GM12891 (cell line): ENCODE measurements around the gene REPIN1.

Experiments
- DNase-seq: peaks from one replicate; pipeline ENCODE4 v3.0.0; 2011; ENCODE audit warnings: low spot score; ENCODE audit not compliant: insufficient read length
- FAIRE-seq: peaks from 2 replicates; lab custom pipeline; 2011; peaks lifted over from hg19 to GRCh38; lab: Jason Lieb, UNC
- PAX5 ChIP-seq: IDR thresholded peaks from 2 replicates; pipeline ENCODE4 v1.6.1; 2011; ENCODE audit warnings: low read length, moderate library complexity, mild to moderate bottlenecking; ENCODE audit not compliant: insufficient read depth, severe bottlenecking
- POLR2A ChIP-seq: IDR thresholded peaks from 2 replicates; pipeline ENCODE4 v1.6.1; 2011; ENCODE audit warnings: low read depth, low read length, control low read depth
- POLR2AphosphoS5 ChIP-seq: IDR thresholded peaks from 2 replicates; pipeline ENCODE4 v1.6.1; 2011; ENCODE audit warnings: low read depth, low read length, control low read depth
- POU2F2 ChIP-seq: IDR thresholded peaks from 2 replicates; pipeline ENCODE4 v1.6.1; 2011; ENCODE audit warnings: low read depth, mild to moderate bottlenecking, control low read depth, low read length, moderate library complexity
- SPI1 ChIP-seq: IDR thresholded peaks from 2 replicates; pipeline ENCODE4 v1.6.1; 2011; ENCODE audit warnings: low read depth, low read length, control low read depth
- TAF1 ChIP-seq: IDR thresholded peaks from 2 replicates; pipeline ENCODE4 v1.6.1; 2011; ENCODE audit warnings: low read depth, low read length, control low read depth

Gene REPIN1

DNA sequence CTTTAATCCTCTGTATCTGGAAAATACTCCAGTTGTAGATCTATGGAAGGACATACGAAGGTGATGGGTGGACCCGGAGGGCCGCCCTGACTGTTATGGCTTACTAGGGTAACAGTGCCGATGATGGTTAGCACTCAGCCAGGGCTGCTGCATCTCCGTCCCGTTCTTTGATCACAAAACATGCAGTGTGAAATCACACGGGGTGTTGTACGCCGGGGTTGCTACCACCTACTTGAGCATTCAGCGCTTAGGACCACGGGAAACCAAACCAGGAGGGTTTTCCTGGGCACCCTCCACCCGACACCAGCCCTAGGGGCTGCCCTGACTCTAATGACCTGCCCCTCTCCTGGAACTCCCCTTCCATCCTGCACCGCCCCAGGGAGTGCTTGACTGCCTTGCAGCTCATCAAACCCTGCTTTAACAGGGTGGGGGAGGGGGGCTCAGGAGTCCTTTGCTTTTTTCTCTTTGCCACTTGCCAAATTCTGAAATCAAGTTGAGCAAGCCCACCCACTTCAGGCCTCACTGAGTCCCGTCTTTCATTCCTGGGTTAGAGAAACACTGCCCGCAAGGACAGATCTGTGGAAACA is 30.9 kb downstream of the REPIN1 start:
- DNase-seq (no peak), FAIRE-seq (peak; percentile 20)
- TF ChIP-seq TAF1 = no peak
- TF ChIP-seq POLR2AphosphoS5 = no peak
- TF ChIP-seq POU2F2 = no peak
- no peak for TF ChIP-seq SPI1
- no peak for TF ChIP-seq POLR2A
- no peak for TF ChIP-seq PAX5

GRCh38 chr7:150400008-150400787 is 31.6 kb downstream of the REPIN1 start:
- TF ChIP-seq POU2F2 (no peak), POLR2AphosphoS5 (no peak), TAF1 (no peak), SPI1 (no peak), POLR2A (no peak), PAX5 (no peak)
- no peak for FAIRE-seq
- DNase-seq = no peak

- TF ChIP-seq TAF1 (no peak), POU2F2 (no peak), PAX5 (no peak), SPI1 (no peak), POLR2AphosphoS5 (no peak), POLR2A (no peak)
- DNase-seq = no peak
These were observed 32.3 kb downstream of the REPIN1 start for GRCh38 chr7:150400788-150401423.

DNA sequence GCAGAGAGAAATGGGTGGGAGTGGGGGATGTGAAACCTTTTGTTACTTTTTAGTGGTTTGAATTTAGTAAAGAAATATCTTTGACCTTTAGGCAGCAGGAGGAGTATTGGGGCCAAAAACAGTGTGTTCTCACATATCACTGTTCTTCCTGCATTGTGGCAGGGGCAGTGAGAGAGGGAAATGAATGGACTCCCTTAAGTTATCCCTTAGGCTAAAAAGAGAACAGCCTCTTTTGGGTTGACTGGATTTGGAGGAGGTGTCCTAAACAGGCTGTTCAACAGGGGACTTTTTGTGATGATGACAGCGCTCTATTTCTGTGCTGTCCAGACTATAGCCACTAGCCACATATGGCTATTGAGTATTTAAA is 32.8 kb downstream of the REPIN1 start:
- FAIRE-seq (no peak), DNase-seq (no peak)
- TF ChIP-seq POLR2A = no peak
- peak; percentile 31; the same call in 1 of the 2 replicates for TF ChIP-seq SPI1

More at GRCh38 chr7:150400788-150401423, 32.3 kb downstream of the REPIN1 start:
- FAIRE-seq = peak; percentile 5

DNA sequence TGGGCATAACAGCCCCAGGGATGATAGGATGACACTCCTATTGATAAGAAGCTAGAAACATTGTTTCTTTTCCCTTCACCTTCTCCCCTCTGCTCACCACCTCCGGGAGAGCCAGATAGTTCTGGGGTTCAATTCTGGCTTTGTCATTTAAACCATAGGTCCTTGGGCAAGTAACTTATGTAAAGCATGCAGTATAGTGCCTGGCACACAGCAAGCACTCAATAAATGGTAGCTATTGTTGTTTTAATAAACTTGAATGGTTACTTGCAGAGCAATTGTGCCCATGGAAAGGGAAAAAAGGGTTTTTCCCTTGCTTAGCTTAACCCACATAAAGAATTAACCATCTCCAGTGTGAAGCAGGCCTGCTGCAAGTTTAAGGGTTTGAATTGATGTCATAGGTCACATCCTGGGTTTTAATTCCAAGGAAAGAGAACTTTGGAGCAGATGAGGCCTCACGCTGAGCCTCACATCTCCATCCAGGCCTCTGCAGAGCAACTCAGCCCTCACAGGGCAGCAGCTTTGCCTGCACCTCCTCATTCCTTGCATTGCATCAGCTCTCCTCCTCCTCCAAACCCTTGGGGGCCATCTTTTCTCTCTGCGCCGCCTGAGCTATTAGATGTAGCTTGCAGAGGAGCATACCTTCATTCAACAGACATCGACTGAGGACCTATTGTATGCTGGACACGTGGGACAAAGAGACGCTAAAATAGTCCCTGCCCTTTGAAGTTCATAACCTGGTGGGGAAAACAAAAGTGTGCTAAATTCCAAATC is 33.4 kb downstream of the REPIN1 start:
- DNase-seq (no peak), FAIRE-seq (no peak)
- no peak for TF ChIP-seq POU2F2

DNA sequence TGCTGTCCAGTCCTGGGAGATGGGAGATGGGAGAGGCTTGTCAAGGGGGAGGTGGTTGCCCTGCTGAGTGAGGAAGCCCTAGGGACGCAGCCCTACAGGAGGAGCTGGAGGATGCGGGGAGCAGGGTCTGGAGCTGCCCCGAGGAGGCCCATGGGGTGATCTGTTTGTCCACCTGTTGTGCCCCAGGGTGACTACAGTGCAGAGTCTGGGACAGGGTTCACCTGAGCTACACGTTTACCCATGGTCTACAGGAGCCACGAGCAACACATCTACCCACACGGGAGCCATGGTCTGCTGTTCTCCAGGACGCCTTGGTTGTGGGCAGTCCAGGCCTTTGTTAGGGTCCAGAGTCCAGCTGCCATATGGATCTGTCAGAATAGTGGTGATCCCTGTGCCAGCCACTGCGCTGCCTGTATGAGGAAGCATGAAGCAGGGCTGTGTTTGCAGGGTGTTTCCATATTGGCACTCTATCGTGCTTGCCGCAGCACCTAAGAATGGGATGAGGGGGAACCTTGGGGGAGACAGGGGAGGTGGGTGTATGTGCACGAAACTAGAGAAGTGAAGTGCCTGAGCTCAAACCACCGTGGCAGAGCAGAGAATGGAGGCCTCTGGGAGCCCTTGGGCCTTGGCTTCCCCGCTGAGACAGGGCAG is 34.2 kb downstream of the REPIN1 start:
- FAIRE-seq = no peak
- TF ChIP-seq SPI1 = no peak
- no peak for DNase-seq

DNA sequence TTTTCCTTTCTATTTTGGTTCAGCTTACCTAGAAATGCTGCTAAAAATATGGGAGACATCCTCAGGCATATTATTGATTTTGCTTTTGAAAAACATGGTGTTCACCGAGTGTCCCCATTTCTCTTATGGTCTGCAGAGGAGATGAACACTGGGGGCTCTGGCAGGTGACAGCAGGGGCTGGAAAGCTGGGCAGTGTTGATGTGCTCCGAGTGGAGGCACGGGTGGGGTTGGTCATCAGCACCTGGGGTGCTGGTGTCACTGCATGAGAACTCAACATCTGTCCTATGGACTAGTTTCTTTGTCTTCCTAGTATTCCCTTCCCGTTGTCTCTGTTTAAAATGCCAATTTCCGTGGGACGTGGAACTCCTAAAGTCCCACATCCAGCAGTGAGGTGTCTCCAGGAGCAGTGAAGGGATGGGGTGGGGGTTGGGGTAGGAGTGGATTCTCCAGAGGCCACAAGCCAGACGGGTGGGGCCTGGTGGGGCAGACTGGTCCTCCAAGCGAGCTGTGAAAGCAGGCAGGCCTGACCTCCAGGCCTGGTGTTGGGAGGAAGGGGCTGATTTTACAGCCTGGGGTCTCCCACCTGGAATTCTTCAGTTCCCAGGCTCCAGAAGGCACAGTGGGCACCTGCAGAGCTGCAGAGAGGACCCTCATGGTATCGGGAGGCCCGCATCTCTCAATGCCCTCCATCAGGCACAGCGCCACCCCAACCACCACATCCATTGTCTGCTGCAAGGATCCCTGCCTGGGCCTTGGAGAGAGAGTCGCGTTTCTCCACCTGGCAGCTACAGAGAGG is 35.0 kb downstream of the REPIN1 start:
- no peak for TF ChIP-seq TAF1
- no peak for TF ChIP-seq SPI1
- no peak for TF ChIP-seq PAX5
- TF ChIP-seq POU2F2 = no peak
- TF ChIP-seq POLR2A = no peak
- TF ChIP-seq POLR2AphosphoS5 = no peak
- DNase-seq = no peak
- no peak for FAIRE-seq

DNA sequence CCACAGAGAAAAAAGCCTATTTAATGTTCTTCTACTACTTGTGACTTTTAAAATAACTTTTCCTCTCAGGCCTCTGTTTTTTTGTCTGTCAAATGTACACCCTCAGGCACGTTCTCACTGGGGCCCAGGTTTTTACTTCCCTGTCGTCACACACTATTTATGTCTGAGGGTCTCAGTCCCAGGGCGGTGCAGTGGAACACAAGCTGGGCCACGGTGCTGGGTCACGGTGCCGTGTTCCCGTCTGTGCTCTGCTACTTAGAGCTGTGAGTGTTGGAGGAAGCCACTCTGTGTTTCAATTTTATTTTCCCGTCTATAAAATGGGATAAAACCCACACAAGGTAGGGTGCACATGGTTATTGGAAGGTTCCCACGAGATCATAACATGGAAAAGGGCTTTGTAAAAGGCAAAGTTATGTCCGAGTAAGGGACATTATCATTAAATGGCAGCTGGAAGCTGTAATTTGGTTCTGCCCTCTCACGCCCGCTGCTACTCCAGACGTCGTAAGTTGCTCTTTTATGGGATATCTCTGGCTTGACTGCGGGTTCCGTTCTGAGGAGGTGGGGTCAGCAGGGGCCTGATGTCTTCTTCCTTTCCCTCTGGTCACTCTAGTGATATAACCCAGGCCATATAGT is 35.7 kb downstream of the REPIN1 start:
- FAIRE-seq (peak; percentile 66), DNase-seq (no peak)

More for the DNA sequence above, 35.7 kb downstream of the REPIN1 start:
- TF ChIP-seq TAF1 (no peak), POU2F2 (no peak), POLR2A (no peak), PAX5 (no peak), POLR2AphosphoS5 (no peak), SPI1 (no peak)
